ENCODE data around the gene LAMA2.

The LAMA2 gene

DNA sequence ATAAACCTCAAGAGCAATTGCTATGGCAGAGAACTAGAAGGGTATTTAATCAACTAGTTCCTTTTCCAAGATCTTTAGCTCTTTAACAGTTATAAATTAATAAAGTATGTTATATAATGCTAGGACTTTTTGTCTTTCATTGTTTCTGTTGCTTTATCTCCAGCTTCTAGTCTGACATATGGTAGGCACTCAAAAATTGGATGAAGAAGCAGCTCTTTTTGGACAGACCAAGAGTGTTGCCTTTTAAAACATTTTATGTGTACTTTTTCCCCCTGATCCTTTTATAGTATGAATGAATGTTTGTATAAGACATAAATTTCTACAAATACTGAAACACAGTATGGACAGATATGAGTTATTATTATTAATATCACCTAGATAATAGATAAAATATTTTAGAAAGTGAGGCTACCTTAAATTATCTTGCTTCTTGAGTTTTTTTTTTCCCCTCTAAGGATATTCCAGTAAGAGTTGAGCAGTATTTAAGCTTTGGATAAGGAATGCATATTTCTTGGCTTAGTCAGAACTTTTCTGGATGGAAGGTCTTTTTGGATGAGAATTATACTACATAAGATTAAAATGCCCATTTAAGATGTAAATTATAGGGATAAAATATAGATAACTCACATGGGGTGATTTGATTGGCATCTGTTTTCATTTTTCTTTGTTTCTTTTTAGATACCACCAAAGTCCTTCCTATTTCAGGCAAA, 16.6 kb downstream of the LAMA2 start:
- DNase-seq (ENCODE audit: low spot score), result no peak

DNA sequence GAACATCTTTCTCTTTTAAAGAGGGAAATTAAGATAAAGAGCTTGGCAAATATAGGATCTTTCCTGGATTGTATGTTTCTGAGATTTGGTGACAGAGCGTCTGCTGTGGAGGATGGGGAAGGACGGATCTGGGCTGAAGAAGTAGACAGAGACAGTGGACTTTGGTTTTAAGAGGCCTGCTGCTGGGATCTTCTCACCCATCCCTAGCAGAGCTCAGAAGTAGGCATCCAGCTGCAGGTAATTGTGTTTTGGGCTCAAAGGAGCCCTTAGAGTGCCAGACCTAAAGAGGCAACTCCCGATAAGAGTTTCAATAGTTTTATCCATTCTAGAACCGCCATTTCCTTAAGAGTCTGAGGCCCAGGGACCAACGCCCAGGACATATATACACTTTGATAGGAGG, 20.8 kb downstream of the LAMA2 start:
- no peak for DNase-seq (ENCODE audit: low spot score)

DNA sequence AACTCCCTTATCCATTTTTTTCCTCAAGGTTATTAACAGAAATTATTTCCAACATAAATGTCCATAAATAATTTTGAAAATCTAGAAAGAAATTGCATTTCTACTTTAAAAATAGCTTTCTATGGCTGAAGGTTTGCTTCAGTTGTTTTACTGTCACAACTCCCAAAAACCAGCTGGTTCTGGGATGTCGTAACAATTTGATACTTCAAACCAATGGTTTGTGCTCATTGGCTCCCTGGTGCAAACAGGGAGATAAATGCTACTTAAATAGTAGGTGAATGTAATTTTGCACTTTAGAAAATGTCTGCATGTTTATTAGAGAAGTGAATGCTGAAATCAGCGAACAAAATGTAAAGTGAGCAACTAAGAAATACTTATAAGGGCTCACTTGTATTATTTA, 31.1 kb downstream of the LAMA2 start:
- no peak for DNase-seq (ENCODE audit: low spot score)

DNA sequence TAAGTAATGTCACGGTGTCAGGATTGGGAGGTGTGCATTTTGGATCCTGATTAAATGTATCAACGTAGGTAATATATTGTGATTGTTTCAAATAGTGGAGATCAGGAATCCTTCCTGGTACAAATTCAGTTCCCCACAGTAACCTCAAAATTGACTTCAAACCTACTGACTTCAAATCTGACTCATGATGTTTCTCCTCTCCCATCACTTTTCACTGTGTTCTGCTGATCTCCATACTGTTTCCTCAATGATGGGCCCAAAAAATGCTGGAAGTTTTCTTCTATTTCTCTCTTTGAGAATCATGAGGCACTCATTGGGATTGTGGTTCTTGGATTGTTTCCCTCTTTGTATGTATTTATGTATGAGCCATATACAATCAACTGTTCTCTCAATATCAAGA, 35.9 kb downstream of the LAMA2 start:
- no peak for DNase-seq (ENCODE audit: low spot score)

DNA sequence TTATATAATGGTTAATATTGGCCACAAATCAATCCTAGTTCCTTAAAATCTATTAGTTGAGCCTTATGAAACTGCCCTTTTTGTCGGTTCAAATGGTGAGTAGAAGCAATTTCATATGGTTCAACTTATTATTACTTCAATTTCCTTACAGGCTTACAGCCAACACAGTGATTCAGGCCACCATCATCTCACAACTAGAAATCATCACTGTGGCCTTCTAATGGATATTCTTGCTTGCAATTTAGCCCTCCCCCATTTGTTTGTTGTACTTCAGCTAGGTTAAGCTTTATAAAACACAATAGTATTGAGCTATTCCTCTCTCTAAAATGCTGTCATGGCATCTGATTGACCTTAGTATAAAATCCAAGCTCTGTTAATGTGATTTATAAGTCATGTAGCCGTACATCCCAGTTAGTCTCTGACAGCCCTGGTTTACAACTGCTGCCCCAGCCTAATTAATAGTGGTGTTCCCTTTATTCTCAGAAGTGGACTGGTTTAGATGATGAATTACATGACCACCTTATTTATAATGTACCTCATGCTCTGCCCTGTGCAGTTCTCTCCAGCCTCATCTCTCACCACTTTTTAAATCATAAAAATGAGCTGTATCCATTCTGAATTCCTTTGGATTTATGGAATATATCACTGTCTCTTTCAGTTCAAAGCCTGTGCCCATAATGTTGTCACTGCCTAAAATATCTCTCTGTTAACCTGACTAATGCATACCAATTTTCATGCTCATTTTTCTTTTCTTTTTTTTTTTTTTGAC, 36.7 kb downstream of the LAMA2 start:
- no peak for DNase-seq (ENCODE audit: low spot score)

DNA sequence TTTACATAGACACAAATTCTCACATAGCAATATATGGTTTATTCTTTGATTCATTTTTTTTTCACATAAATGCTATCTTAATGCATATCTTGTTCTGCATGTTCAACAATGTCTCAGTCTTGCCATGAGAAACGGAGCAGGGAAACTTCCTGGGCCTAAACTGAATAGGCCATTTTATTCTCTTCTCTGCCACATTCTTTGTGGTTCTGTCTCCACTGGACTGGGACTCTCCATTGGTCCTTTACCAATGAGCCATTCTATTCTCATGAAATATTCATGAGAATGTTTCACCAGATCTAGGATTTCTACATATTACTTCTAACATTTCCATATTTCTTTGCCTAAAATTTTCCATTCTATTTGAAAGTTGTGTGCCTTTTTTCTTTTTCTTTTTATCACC, 42.8 kb downstream of the LAMA2 start:
- DNase-seq (ENCODE audit: low spot score), result no peak

DNA sequence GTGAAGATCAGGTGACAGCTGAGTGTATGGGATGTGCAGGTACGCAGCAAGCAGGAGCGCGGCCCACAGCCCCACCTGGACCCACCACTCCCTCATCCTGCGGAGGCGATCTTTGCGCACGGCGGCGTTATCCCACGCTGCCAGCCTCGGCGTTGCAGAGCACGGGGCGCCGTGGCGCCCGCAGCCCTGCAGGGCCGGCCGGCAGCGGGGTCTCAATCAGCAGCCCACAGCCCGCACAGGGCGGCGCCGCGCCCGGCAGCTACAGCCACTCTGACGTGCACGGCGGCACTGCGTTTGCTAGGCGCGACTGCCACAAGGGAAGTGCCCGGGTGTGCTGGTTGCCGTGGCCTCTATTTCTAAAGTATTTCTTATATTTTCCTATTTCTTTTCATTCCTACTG, 46.9 kb downstream of the LAMA2 start:
- no peak for DNase-seq (ENCODE audit: low spot score)

DNA sequence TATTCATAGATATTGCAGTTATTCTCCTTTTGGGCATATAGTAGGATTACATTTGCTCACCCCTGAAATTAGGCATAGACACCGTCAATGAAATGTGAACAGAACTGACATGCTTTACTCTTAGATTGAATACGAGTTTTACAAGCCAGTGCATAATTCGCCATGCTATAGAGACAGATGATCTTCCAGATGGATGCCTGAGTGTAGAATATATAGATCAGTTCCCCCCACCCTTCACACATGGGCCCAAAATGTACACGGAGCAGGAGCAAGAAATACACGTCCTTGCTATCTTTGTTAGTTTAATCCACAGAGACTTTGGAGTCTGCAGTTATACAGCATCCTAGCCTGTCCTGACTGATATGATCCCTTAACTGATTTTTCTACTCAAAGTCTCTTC, 47.4 kb downstream of the LAMA2 start:
- DNase-seq (ENCODE audit: low spot score), result no peak

DNA sequence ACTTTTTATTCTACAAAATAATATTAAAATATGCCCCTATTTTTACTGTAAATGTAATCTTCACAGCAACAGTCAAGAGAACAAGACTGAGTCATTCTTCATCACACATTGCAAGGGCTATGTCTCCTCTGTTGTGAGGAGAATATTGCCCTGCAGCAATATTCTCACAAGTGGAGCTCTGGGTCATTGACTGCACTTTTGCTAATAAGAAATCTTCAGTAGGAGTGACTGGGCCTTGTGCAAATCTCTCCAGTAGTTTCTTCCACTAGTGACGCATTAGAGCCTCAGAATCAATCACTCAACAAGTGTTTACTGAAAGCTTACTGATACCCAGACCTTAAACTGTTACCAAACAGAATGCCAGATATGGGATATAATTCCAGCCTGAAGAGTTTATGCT, 49.1 kb downstream of the LAMA2 start:
- DNase-seq (ENCODE audit: low spot score), result peak; percentile 12

DNA sequence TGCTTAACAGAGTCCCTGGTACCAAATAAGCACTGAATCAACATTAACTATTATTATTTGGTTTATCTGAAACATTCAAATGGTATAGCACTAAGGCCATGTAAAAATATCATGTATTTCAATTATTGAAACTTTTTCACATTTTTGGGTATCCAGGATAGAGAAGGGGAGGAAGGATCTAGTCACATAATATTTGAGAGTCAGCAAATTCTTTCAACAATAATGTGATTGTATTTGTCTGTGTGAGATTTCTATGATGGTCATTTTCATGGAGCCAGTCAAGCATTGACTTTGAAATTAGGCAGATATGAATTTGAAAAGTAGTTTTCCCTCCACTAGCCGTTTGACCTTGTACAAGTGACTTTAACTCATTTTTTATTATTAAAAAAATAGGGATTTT, 67.9 kb downstream of the LAMA2 start:
- no peak for DNase-seq (ENCODE audit: low spot score)

DNA sequence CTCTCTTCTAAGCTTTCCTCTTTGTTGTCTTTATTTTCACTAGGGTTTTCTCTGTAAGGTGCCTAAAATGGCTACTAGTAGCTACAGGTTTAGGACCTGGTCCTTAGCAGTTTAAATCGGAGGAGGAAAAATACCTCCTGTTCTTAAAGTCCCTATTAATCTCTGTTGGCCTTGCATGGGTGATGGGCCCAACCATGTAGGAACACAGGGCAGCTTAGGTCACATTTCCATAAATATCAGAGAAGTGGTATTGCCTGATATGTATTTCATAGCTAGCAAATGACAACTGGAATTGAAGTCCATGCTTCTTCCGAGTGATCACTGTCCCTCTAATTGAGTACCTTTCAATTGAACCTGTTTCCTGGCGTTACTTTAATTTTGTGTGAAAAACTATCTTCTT, 70.0 kb downstream of the LAMA2 start:
- no peak for DNase-seq (ENCODE audit: low spot score)

DNA sequence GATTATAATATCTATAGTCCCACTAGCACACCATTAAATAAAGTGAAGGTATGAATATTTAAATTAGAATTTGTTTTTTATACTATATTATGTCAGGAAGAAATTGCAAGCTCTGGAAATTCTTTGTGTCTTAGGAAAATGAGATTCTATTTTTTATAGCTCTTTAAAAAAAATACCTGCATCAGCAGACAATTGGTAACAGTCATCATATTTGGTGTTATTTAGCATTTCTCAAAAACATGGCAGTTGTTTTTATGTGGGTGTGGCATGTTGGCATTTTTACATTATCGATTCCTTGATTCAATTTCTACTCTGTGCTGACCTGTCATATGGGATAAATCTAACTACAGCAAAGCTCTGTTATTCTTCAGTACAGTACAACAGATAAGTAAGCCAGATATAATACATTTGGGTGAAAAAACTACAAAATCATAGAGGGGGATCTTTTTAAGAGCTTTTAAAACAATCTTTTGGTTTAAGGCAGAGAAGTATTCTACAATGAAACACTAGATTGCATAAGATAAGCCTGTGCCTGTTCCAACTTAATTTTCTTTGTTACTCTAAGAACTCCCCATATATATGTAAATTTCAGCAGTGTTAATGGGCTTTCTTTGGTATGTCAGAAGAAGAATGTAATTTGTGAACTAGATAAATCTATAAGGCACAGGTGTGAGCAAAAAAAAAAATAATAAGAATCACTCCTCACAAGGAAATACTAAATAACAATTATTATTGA, 71.5 kb downstream of the LAMA2 start:
- DNase-seq (ENCODE audit: low spot score), result no peak

DNA sequence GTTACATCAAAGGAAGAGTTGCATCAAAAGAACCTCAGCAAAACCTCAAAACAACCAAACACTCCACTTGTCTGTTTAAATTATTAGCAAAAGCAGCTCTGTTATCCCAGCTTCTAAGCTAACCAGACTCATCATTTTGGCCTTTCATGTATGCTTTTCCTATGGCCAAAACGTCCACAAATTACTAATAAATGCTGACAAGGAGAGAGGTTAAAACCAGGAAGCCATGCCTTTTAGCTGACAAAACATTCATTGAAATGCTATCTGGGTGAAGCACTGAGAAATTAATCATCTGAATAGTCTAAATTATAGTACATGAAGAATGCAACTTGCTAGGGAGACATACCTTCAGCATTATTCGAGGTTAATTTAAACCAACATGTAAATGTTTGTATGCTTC, 80.6 kb downstream of the LAMA2 start:
- no peak for DNase-seq (ENCODE audit: low spot score)

DNA sequence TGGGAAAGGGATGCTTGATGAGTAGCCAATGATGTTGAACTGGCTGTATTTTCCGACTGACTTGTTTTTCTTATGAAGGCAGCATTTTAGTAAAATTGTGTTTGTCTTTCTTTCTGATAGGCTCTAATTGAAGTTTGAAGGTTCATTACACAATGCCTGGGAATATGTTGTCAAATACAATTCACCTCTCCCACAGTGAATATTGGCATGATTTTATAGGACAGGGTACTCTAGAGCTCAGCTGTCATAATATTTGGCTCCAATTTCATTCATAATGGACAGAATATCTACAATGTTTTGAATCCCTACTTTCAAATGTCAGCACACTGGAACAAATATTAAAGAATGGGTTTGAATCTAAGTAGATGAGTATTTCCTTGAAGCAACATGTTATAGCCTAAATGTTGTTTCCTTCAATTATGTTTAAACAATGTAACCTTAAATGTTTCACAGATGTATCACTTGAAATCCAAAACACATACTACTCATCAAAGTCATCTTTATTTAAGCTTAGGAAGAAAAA, 81.4 kb downstream of the LAMA2 start:
- no peak for DNase-seq (ENCODE audit: low spot score)

DNA sequence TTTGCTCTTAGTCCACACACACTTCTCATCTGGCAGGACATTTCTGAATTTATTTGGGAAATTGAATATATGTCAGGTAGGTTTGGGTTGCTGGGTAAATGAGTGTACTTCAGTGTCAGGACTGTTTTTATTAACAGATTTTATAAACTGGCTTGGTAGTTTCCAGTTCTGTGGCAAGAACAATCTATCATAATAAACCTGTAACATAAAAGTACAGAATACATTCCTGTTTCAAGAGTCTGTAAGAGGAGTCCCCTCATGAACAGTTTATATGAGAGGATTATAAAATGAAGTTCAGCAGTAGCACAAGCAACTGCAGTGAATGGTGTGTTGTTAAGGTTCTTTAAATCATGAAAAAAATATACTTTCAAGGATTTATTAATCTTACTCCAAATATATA, 81.8 kb downstream of the LAMA2 start:
- no peak for DNase-seq (ENCODE audit: low spot score)

DNA sequence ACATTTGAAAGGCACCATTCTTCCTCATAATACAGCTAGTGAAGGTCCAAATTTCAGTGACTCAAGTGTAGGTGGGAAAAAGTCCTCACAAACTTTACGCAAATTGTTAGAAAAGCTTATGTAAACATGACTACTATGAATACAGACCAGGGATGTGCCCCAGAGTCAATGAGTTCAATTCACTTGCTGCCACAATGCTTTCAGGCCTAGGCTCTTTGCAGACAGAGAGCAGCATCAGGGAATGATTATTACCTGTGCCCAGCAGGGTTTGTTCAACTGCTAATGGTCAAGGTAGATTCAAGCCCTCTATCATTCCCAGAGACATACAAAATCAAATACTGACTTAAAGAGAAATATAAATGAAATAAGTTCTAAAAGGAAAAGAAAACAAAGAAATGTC, 84.0 kb downstream of the LAMA2 start:
- DNase-seq (ENCODE audit: low spot score), result no peak

DNA sequence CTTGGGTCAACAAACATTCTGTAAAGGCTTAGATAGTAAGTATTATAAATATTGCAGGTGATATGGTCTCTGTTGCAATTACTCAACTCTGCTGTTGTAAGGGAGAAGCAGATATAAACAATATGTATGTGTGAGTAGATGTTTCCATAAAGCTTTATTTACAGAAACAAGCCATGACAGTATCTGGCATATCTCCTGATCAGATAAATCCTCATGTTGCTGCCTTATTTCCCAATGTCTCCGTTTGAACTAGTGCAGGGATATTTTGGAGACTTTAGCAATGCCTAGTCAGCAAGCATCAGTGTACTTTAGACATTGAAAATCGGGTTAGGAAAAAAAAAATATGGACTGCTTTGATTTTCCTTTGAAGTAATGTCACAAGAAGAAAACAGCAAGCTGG, 96.1 kb downstream of the LAMA2 start:
- no peak for DNase-seq (ENCODE audit: low spot score)

DNA sequence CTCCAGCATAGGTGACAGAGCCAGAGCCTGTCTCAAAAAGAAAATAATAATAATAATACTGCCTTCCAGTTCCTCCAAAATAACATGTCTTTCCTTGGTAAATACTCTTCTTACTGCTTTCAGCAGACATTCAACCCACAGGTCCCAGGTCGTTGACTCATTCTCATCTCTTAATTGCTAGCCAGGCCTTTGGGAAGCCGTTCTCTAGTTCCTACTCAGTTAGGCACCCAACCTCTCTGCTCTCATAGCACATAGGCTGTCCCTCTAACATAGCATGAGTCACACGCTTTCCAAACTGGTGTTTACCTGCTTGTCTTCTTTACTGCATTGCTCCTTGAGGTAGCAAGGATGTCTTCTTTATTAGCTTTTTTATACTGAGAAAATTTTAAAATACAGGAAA, 98.8 kb downstream of the LAMA2 start:
- no peak for DNase-seq (ENCODE audit: low spot score)

DNA sequence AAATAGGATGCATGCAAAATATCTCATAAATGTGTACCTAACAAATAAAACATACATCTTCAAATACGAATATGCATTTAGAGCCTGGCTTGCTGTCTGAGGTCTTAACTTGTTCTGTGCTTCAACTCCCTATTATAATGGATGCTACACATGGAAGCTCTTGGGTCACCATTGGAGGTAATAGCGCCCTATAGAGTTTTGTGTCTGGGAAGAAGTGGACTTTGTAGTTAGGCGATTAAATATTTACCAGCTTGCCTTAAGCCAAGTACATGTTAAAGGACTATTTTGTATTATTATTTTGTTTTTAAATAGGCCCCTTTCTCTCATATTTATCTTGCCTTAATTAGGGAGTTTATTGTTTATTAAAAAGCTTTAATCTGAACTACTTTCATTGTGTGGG, 107.4 kb downstream of the LAMA2 start:
- no peak for DNase-seq (ENCODE audit: low spot score)

DNA sequence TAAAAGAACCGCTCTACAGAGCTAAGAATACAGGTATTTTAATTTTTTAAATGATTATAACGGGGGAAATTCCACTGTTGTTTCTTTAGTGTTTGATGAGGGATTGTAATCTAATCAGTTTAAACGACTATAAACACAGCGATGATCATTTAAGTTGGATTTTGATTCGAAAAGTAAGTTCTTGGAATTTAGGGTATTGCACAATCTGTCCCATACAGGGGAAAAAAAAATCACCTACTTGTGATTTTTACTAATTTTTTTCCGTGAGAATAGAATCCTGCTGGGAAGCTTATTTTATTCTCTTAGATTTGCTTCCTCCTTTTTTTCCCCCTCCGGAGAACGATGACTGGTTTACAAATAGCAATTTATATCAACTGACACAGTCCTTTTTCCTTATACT, 108.0 kb downstream of the LAMA2 start:
- no peak for DNase-seq (ENCODE audit: low spot score)

DNA sequence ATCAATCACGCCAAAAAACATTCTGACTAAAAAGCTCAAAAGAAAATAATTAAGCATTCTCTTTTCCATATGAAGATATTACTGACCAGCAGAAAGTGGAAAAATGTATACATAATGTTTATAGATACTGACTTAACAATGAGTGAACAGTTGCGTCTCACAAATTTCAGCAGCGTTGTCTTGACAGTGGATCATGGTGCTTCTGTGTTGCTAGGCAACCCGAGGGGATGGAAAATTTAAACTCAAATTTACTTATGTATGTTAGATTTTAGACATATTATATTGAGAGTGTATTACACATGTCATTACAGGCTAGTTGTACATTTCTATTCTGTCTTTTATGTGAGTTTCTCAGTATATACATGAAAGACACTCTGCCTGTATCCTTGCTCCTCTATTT, 110.2 kb downstream of the LAMA2 start:
- DNase-seq (ENCODE audit: low spot score), result no peak

DNA sequence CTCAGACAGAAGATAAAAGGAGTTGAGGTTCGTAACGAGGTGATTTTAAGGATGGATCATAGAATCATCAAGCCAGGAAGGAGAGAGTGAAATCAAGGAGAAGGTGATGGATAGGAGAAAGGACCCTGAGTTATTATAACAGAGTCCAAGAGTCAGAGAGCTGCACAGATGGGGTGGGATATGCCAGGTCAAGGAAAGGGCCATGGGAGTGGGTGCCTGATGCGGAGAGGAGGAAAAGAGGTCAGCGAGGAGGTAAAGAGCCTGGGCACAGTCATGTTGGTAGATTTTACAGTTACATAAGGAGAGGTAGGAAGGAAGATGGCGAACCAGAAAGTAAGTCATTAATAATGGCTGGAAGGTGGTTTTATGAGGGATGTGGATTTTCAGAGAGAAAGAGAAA, 114.9 kb downstream of the LAMA2 start:
- no peak for DNase-seq (ENCODE audit: low spot score)

All from RKO (cell line).